Suprapubic skin (tissue), 4 donors: ENCODE measurements around the gene ETFA. TPM values are rescaled to one million over a fixed set of nuclear protein-coding genes. Genes with fewer than 3 reads are reported as not detected.

Source experiments
- DNase-seq, 2 donors: peaks; one replicate each; pipeline ENCODE4 v3.0.0-alpha.2; 2019; ENCODE audit warnings: low spot score in 2 of 2
- H3K27ac ChIP-seq: fragments of 200-600 bp; sonication (generic); one replicate; pipeline ENCODE4 v1.5.1; 2019
- H3K27me3 ChIP-seq: fragments of 200-600 bp; sonication (generic); one replicate; pipeline ENCODE4 v1.5.1; 2019
- H3K36me3 ChIP-seq: fragments of 200-600 bp; sonication (generic); one replicate; pipeline ENCODE4 v1.5.1; 2019
- H3K4me1 ChIP-seq: fragments of 200-600 bp; sonication (generic); one replicate; pipeline ENCODE4 v1.5.1; 2019
- H3K4me3 ChIP-seq: fragments of 200-600 bp; sonication (generic); one replicate; pipeline ENCODE4 v1.5.1; 2019; ENCODE audit warnings: mild to moderate bottlenecking
- H3K9me3 ChIP-seq: fragments of 200-600 bp; sonication (generic); one replicate; pipeline ENCODE4 v1.5.1; 2019
- EP300 ChIP-seq: sonication (generic); formaldehyde crosslinking; IDR thresholded peaks from one replicate; pipeline ENCODE4 v1.6.1; 2017; ENCODE audit warnings: antibody characterized with exemption
- POLR2A ChIP-seq, 2 donors: fragments of 450-650 bp; IDR thresholded peaks; one replicate each; pipeline ENCODE4 v1.6.1; 2017; ENCODE audit warnings: antibody characterized with exemption in 2 of 2, mild to moderate bottlenecking in 2 of 2, moderate library complexity in 2 of 2
- POLR2AphosphoS5 ChIP-seq, 3 donors: sonication (generic); formaldehyde crosslinking; IDR thresholded peaks; one replicate each; pipeline ENCODE4 v1.6.1; 2017; ENCODE audit warnings: antibody characterized with exemption in 3 of 3
- WGBS: methylation state at CpG from one replicate; pipeline ENCODE4 v1.1.5; 2018; 5-methylcytosine and 5-hydroxymethylcytosine counted together
- total RNA-seq, 4 donors: library from RNA; depleted of rRNA; stranded (reverse); fragments of >200 nt; gene quantifications; one replicate each; pipeline ENCODE4 v1.1.0, GENCODE V29; 2016
- TF ChIP-seq, protein P1 (sequence below), 2 donors: fragments of 200-600 bp in 1 of 2; fragments of 450-650 bp in 1 of 2; sonication (generic) in 1 of 2; IDR thresholded peaks; one replicate each; pipeline ENCODE4 v1.5.1; 2016 to 2019; ENCODE audit warnings: antibody characterized with exemption in 2 of 2, mild to moderate bottlenecking in 1 of 2, moderate library complexity in 1 of 2

Gene ETFA
- total RNA-seq, 4 donors from 2014 or later: 63.6 to 90.1 (median 85.1) TPM

DNA sequence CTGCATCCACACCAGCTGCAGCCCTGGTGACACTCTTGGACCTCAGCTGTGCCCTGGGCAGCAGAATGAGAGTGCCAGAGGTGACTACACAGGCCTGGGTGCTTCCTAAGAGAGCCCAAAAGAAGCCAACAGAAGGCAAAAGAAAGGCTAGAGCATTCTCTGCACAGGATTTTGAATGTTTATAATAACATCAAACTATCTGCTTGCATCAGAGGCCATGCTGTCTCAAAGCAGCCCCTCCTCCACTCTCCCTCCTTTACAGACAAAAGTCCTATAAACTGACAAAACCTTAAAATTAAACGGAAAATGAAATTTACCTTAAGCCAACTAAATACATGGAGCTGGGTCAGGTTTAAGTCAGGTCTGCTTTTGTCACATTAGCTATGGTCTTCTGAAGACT lies 95.6 kb downstream of the ETFA start:
- Histone ChIP-seq H3K4me3 (no peak overlapping the region), H3K4me1 (peaks cover 5% of the 10 kb centered on the region), H3K27me3 (no peaks in the 10 kb centered on the region), H3K27ac (no peak overlapping the region), H3K36me3 (peaks cover 51% of the 10 kb centered on the region), H3K9me3 (no peaks in the 10 kb centered on the region)
- TF ChIP-seq POLR2AphosphoS5 (IDR thresholded peaks at IDR 0.05): no peak
- no peak for TF ChIP-seq POLR2A (IDR thresholded peaks at IDR 0.05)
- TF ChIP-seq, protein P1, sequence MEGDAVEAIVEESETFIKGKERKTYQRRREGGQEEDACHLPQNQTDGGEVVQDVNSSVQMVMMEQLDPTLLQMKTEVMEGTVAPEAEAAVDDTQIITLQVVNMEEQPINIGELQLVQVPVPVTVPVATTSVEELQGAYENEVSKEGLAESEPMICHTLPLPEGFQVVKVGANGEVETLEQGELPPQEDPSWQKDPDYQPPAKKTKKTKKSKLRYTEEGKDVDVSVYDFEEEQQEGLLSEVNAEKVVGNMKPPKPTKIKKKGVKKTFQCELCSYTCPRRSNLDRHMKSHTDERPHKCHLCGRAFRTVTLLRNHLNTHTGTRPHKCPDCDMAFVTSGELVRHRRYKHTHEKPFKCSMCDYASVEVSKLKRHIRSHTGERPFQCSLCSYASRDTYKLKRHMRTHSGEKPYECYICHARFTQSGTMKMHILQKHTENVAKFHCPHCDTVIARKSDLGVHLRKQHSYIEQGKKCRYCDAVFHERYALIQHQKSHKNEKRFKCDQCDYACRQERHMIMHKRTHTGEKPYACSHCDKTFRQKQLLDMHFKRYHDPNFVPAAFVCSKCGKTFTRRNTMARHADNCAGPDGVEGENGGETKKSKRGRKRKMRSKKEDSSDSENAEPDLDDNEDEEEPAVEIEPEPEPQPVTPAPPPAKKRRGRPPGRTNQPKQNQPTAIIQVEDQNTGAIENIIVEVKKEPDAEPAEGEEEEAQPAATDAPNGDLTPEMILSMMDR (IDR thresholded peaks at IDR 0.05): no peak
- TF ChIP-seq EP300: no peak
- no peak for DNase-seq
- 97% methylated on average over 1 of the region's 1 CpG for WGBS

DNA sequence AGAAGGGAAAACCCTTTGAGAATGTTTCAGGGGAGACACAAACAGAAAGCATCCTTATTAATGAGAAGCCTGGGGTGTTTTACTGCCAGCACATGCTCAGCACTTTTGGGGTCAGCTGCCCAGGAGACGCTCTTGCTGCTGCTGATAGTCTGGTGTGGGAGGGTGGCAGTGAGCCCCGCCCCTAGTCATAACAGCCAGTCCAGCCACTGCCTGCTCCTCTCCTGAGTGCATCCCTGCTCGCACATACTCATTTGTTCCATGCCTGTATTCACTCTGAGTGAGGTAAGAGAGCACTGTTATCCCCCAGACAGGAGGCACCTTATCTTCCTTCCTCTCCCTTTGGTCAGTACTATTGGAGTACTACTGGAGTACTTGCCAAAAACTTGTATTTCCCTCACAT lies 101.3 kb downstream of the ETFA start:
- WGBS: 79% methylated on average over 3 of the region's 3 CpGs
- no peak for DNase-seq
- H3K27me3 ChIP-seq: no peaks in the 10 kb centered on the region
- H3K4me1 ChIP-seq: no peaks in the 10 kb centered on the region
- H3K9me3 ChIP-seq: no peaks in the 10 kb centered on the region
- H3K4me3 ChIP-seq: no peak overlapping the region
- TF ChIP-seq POLR2AphosphoS5 (IDR thresholded peaks at IDR 0.05) (no peak), EP300 (no peak), POLR2A (IDR thresholded peaks at IDR 0.05) (no peak)
- TF ChIP-seq, protein P1 (IDR thresholded peaks at IDR 0.05): no peak
- no peak overlapping the region for H3K27ac ChIP-seq
- H3K36me3 ChIP-seq: peaks cover 50% of the 10 kb centered on the region

DNA sequence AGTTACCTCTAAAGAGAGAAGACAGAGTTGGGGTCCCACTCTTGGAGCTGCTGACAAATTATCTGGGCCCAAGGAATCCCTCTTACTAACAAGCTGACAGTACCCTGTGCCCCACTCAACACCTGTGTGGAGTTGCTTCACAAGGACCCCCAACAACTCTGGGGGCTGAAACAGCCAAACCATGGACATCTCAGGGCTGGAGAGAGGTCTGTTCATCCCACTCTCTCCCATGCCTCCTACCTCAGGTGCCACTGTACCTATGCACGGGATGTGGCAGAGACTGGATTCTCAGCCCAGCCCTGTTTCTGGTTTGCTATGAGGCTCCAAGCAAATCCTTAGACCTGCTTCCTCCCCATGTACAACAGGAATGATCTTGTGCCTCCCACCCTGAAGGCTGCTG lies 101.7 kb downstream of the ETFA start:
- TF ChIP-seq POLR2AphosphoS5 (IDR thresholded peaks at IDR 0.05) (no peak), POLR2A (IDR thresholded peaks at IDR 0.05) (no peak), EP300 (no peak)
- TF ChIP-seq, protein P1 (IDR thresholded peaks at IDR 0.05): no peak
- WGBS: no CpG with 5 or more reads among the region's 1 CpG
- H3K36me3 ChIP-seq: peaks cover 48% of the 10 kb centered on the region

DNA sequence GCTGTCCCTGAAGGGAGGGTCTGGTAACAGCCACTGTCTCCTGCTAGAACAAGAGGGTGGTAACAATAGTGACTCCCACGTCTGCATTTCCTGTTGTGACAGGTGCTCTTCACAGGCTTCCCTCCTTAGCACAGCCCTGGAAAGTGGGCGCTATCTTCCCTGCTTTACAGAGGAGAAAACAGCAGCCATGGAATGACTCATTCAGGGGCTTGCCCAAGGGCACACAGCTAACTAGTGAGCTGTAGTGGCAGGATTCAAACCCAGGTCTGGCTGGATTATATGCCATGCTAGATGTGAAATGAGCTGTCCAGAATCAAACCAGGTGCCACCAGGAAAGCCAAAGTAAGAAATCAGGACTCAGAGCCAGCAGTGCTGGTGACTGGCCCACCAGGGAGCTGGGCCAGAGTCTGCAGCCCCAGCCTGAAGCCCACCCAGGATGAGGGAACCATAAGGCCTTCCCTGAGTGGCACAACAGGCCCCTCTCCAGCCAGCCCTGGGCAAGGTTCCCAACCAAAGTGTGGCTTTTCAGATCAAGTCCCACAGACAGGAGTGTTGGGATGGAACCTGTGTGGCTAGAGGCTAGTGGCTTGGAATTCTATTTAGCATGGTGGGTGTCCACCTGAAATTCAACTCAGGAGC lies 102.4 kb downstream of the ETFA start:
- Histone ChIP-seq H3K27ac (no peak overlapping the region), H3K4me3 (no peak overlapping the region), H3K4me1 (no peaks in the 10 kb centered on the region), H3K9me3 (no peaks in the 10 kb centered on the region), H3K27me3 (no peaks in the 10 kb centered on the region), H3K36me3 (peaks cover 48% of the 10 kb centered on the region)
- 56% methylated on average over 2 of the region's 2 CpGs for WGBS
- no peak for TF ChIP-seq POLR2A (IDR thresholded peaks at IDR 0.05)
- TF ChIP-seq EP300: no peak
- TF ChIP-seq, protein P1 (IDR thresholded peaks at IDR 0.05): no peak
- no peak for TF ChIP-seq POLR2AphosphoS5 (IDR thresholded peaks at IDR 0.05)
- DNase-seq: no peak

More for the DNA sequence above, 101.7 kb downstream of the ETFA start:
- Histone ChIP-seq H3K9me3 (no peaks in the 10 kb centered on the region), H3K27ac (no peak overlapping the region), H3K4me1 (no peaks in the 10 kb centered on the region), H3K27me3 (no peaks in the 10 kb centered on the region), H3K4me3 (no peak overlapping the region)
- no peak for DNase-seq

DNA sequence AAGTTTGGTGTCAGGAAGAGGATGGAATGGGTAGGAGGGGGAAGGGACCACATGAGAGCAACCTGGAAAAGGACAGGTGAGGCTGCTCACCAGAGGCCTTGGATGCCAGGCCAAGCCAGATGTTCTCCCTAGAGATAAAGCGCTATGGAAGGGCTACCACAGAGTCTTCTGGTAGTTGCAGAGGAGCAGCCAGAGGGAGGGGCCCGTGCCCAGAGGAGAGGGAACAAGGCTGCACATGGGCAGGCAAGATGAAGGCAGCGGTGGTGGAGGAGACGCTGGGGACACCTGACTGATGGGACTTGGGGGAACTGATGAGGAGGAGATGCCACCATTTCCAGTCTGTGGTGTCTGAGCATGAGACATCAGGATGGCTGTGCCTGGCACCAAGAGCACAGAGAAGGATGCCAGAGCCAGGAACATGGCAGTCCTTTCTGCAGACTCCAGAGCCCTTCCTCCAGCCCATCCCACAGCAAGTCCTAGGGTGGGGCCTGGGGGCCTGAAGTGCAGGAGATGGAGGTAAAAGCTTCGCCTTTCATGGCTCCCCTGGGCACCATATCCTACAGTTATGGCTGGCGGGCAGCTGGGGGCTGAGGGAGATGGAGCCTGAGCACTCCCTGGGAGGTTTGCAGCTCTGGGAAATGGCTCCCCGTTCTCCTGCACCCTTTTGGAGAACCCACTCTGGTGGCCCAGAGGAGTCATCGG lies 103.0 kb downstream of the ETFA start:
- Histone ChIP-seq H3K36me3 (peaks cover 48% of the 10 kb centered on the region), H3K4me1 (no peaks in the 10 kb centered on the region), H3K4me3 (no peak overlapping the region), H3K27ac (no peak overlapping the region), H3K27me3 (no peaks in the 10 kb centered on the region), H3K9me3 (no peaks in the 10 kb centered on the region)
- 88% methylated on average over 8 of the region's 8 CpGs for WGBS
- no peak for DNase-seq
- TF ChIP-seq EP300 (no peak), POLR2A (IDR thresholded peaks at IDR 0.05) (no peak), POLR2AphosphoS5 (IDR thresholded peaks at IDR 0.05) (no peak)
- TF ChIP-seq, protein P1 (IDR thresholded peaks at IDR 0.05): no peak
